HG03460 (cell line): ENCODE data around the gene DDX11.
"Not testable (repeated sequence)": the region's sequence is repeated elsewhere in the genome, so short reads cannot be mapped to it uniquely, and the experiment has no call there.

Experiments used
- ATAC-seq: cut with Tn5 transposase; IDR thresholded peaks from one replicate; pipeline ENCODE4 v1.9.1; 2021; ENCODE audit not compliant: unreplicated experiment

Gene DDX11

GRCh38 chr12:31098363-31098762 is 24.7 kb downstream of the DDX11 start:
- not testable (repeated sequence) for ATAC-seq

- ATAC-seq: not testable (repeated sequence)
Measured at GRCh38 chr12:31098771-31099170, 25.1 kb downstream of the DDX11 start.

- not testable (repeated sequence) for ATAC-seq
Measured at GRCh38 chr12:31099434-31099833, 25.8 kb downstream of the DDX11 start.

GRCh38 chr12:31100503-31101208 is 27.0 kb downstream of the DDX11 start:
- ATAC-seq: peak; percentile 72

- not testable (repeated sequence) for ATAC-seq
Measured at GRCh38 chr12:31102125-31102524, 28.5 kb downstream of the DDX11 start.

GRCh38 chr12:31102596-31102995 is 28.9 kb downstream of the DDX11 start:
- not testable (repeated sequence) for ATAC-seq

- ATAC-seq: not testable (repeated sequence)
Measured at GRCh38 chr12:31103561-31103975, 29.9 kb downstream of the DDX11 start.

- ATAC-seq: not testable (repeated sequence)
Measured at GRCh38 chr12:31104220-31104619, 30.6 kb downstream of the DDX11 start.

GRCh38 chr12:31104773-31105172 is 31.1 kb downstream of the DDX11 start:
- not testable (repeated sequence) for ATAC-seq

GRCh38 chr12:31105668-31106067 is 32.0 kb downstream of the DDX11 start:
- no peak for ATAC-seq

GRCh38 chr12:31106101-31106803 is 32.6 kb downstream of the DDX11 start:
- ATAC-seq: no peak

GRCh38 chr12:31109773-31110172 is 36.1 kb downstream of the DDX11 start:
- ATAC-seq: not testable (repeated sequence)

- ATAC-seq: not testable (repeated sequence)
Measured at GRCh38 chr12:31110263-31110662, 36.6 kb downstream of the DDX11 start.

GRCh38 chr12:31115092-31115601 is 41.5 kb downstream of the DDX11 start:
- not testable (repeated sequence) for ATAC-seq

GRCh38 chr12:31116846-31117202 is 43.2 kb downstream of the DDX11 start:
- not testable (repeated sequence) for ATAC-seq

GRCh38 chr12:31117203-31118011 is 43.7 kb downstream of the DDX11 start:
- no peak for ATAC-seq

GRCh38 chr12:31118347-31119191 is 44.9 kb downstream of the DDX11 start:
- ATAC-seq: no peak

GRCh38 chr12:31119192-31119802 is 45.6 kb downstream of the DDX11 start:
- no peak for ATAC-seq

GRCh38 chr12:31119803-31120211 is 46.1 kb downstream of the DDX11 start:
- ATAC-seq: no peak
